IMR-90 (cell line): Measurements from ENCODE around the gene NUP205. TPM values are rescaled to one million over a fixed set of nuclear protein-coding genes. Genes with fewer than 3 reads are reported as not detected.

Experiments used
- ATAC-seq: fragments of 200-7000 bp; cut with Tn5 transposase; 2 replicates; pipeline ENCODE4 v1.9.1; 2020; ENCODE audit warnings: low read depth, mild to moderate bottlenecking, moderate library complexity
- BruUV-seq: library from RNA; stranded (reverse); fragments of 400-500 nt; replicated peaks from 2 replicates; lab custom pipeline; 2021; lab: Mats Ljungman, UMichigan
- CTCF ChIA-PET: fragments of 300-600 bp; formaldehyde crosslinking; extraction: SDS; loops from one replicate; lab custom pipeline; 2021; ENCODE audit warnings: antibody characterized with exemption; lab: Yijun Ruan, JAX
- POLR2A ChIA-PET: fragments of 300-600 bp; sonication (Branson Sonifier 250); formaldehyde crosslinking; loops from one replicate; lab custom pipeline; 2022; ENCODE audit warnings: antibody characterized with exemption; ENCODE audit not compliant: unreplicated experiment; lab: Charles Lee
- DNase-seq: peaks from one replicate; pipeline ENCODE4 v3.0.0; 2013
- H2AFZ ChIP-seq: replicated peaks from 2 replicates; pipeline ENCODE3; 2013; ENCODE audit warnings: low read length, mild to moderate bottlenecking; ENCODE audit not compliant: poor library complexity
- H2AK5ac ChIP-seq: 2 replicates; pipeline ENCODE4 v1.6.1; 2013; ENCODE audit warnings: low read depth, low read length, inconsistent platforms
- H2AK9ac ChIP-seq: replicated peaks from 2 replicates; pipeline ENCODE3; 2013; ENCODE audit warnings: mild to moderate bottlenecking, low read depth, low read length, moderate library complexity; ENCODE audit not compliant: poor library complexity
- H2BK120ac ChIP-seq: 2 replicates; pipeline ENCODE4 v1.6.1; 2013; ENCODE audit warnings: low read depth, low read length, inconsistent platforms
- H2BK15ac ChIP-seq: 3 replicates; pipeline ENCODE4 v1.6.1; 2013; ENCODE audit warnings: low read depth, low read length, inconsistent platforms
- H2BK20ac ChIP-seq: 2 replicates; pipeline ENCODE4 v1.6.1; 2013; ENCODE audit warnings: low read depth, mild to moderate bottlenecking, inconsistent platforms, low read length, moderate library complexity
- H2BK5ac ChIP-seq: 2 replicates; pipeline ENCODE4 v1.6.1; 2013; ENCODE audit warnings: mild to moderate bottlenecking, low read depth, low read length, inconsistent platforms; ENCODE audit not compliant: poor library complexity, severe bottlenecking
- H3K14ac ChIP-seq: replicated peaks from 2 replicates; pipeline ENCODE4 v1.6.1; 2013; ENCODE audit warnings: low read depth, low read length, inconsistent platforms
- H3K18ac ChIP-seq: 2 replicates; pipeline ENCODE4 v1.6.1; 2013; ENCODE audit warnings: low read depth, low read length, control low read depth
- H3K23ac ChIP-seq: 2 replicates; pipeline ENCODE4 v1.6.1; 2013; ENCODE audit warnings: low read depth, low read length, inconsistent platforms
- H3K27ac ChIP-seq: 2 replicates; pipeline ENCODE4 v1.5.1; 2013; ENCODE audit warnings: mild to moderate bottlenecking, control low read depth, low read length; ENCODE audit not compliant: insufficient read depth
- H3K27me3 ChIP-seq: 2 replicates; pipeline ENCODE4 v1.6.1; 2013; ENCODE audit warnings: low read length; ENCODE audit not compliant: control insufficient read depth, insufficient read depth
- H3K36me3 ChIP-seq: 2 replicates; pipeline ENCODE4 v1.6.1; 2013; ENCODE audit warnings: low read length, mixed read lengths; ENCODE audit not compliant: control insufficient read depth, insufficient read depth
- H3K4ac ChIP-seq: 2 replicates; pipeline ENCODE4 v1.6.1; 2013; ENCODE audit warnings: low read depth, low read length, inconsistent platforms
- H3K4me1 ChIP-seq: 2 replicates; pipeline ENCODE4 v1.6.1; 2013; ENCODE audit warnings: low read length, mixed read lengths; ENCODE audit not compliant: control insufficient read depth, insufficient read depth
- H3K4me2 ChIP-seq: 2 replicates; pipeline ENCODE4 v1.6.1; 2013; ENCODE audit warnings: low read depth, mild to moderate bottlenecking, control low read depth, low read length, moderate library complexity
- H3K4me3 ChIP-seq: 2 replicates; pipeline ENCODE4 v1.5.1; 2013; ENCODE audit warnings: low read depth, mild to moderate bottlenecking, control low read depth, low read length, moderate library complexity; ENCODE audit not compliant: insufficient read depth
- H3K56ac ChIP-seq: 2 replicates; pipeline ENCODE4 v1.6.1; 2013; ENCODE audit warnings: low read length, inconsistent platforms; ENCODE audit not compliant: insufficient read depth; ENCODE audit errors: extremely low read depth
- H3K79me1 ChIP-seq, 2 experiments: 2 replicates each; pipeline ENCODE4 v1.6.1; 2013; ENCODE audit warnings: low read length in 2 of 2, inconsistent platforms in 1 of 2, low read depth in 1 of 2
- H3K9ac ChIP-seq: 2 replicates; pipeline ENCODE4 v1.6.1; 2013; ENCODE audit warnings: low read depth, low read length, control low read depth
- H3K9me1 ChIP-seq: 2 replicates; pipeline ENCODE4 v1.6.1; 2013; ENCODE audit warnings: low read length, inconsistent platforms; ENCODE audit not compliant: insufficient read depth
- H3K9me3 ChIP-seq: 2 replicates; pipeline ENCODE4 v1.6.1; 2013; ENCODE audit warnings: low read length; ENCODE audit not compliant: control insufficient read depth, insufficient read depth
- H4K20me1 ChIP-seq: 2 replicates; pipeline ENCODE4 v1.6.1; 2013; ENCODE audit warnings: low read length, inconsistent platforms; ENCODE audit not compliant: insufficient read depth
- H4K5ac ChIP-seq: 2 replicates; pipeline ENCODE4 v1.6.1; 2013; ENCODE audit warnings: mild to moderate bottlenecking, low read depth, low read length, control low read depth
- H4K8ac ChIP-seq, 2 experiments: 2 replicates each; pipeline ENCODE4 v1.6.1; 2013; ENCODE audit warnings: low read depth in 2 of 2, low read length in 2 of 2, control low read depth in 1 of 2, inconsistent platforms in 1 of 2
- H4K91ac ChIP-seq: 2 replicates; pipeline ENCODE4 v1.6.1; 2013; ENCODE audit warnings: low read depth, low read length, inconsistent platforms; ENCODE audit not compliant: insufficient read depth
- BHLHE40 ChIP-seq: fragments of 150-350 bp; IDR thresholded peaks from 2 replicates; pipeline ENCODE4 v1.6.1; 2016; ENCODE audit warnings: mild to moderate bottlenecking, low read depth, low read length
- CEBPB ChIP-seq: IDR thresholded peaks from 2 replicates; pipeline ENCODE4 v1.6.1; 2012; ENCODE audit warnings: low read depth, low read length, improper control_type of control experiment
- CHD1 ChIP-seq: IDR thresholded peaks from 2 replicates; pipeline ENCODE4 v1.6.1; 2012; ENCODE audit warnings: low read depth, low read length, improper control_type of control experiment
- FOS ChIP-seq: fragments of 150-350 bp; IDR thresholded peaks from 2 replicates; pipeline ENCODE4 v1.6.1; 2016; ENCODE audit warnings: low read depth, low read length
- MAFK ChIP-seq: IDR thresholded peaks from 2 replicates; pipeline ENCODE4 v1.6.1; 2012; ENCODE audit warnings: low read depth, low read length, improper control_type of control experiment
- MAZ ChIP-seq: IDR thresholded peaks from 2 replicates; pipeline ENCODE4 v1.6.1; 2012; ENCODE audit warnings: low read depth, mild to moderate bottlenecking, low read length, improper control_type of control experiment, moderate library complexity, borderline replicate concordance
- MXI1 ChIP-seq: IDR thresholded peaks from 2 replicates; pipeline ENCODE4 v1.6.1; 2012; ENCODE audit warnings: low read depth, mild to moderate bottlenecking, low read length, moderate library complexity, borderline replicate concordance
- NFE2L2 ChIP-seq: fragments of 150-350 bp; IDR thresholded peaks from 2 replicates; pipeline ENCODE4 v1.6.1; 2016; ENCODE audit warnings: low read depth, mild to moderate bottlenecking, low read length
- POLR2A ChIP-seq: IDR thresholded peaks from 2 replicates; pipeline ENCODE4 v1.6.1; 2012; ENCODE audit warnings: mild to moderate bottlenecking, low read depth, low read length
- RAD21 ChIP-seq: IDR thresholded peaks from 2 replicates; pipeline ENCODE4 v1.6.1; 2012; ENCODE audit warnings: low read length, improper control_type of control experiment
- RCOR1 ChIP-seq: IDR thresholded peaks from 2 replicates; pipeline ENCODE4 v1.6.1; 2012; ENCODE audit warnings: mild to moderate bottlenecking, low read length, improper control_type of control experiment; ENCODE audit not compliant: insufficient replicate concordance
- RFX5 ChIP-seq: IDR thresholded peaks from 2 replicates; pipeline ENCODE4 v1.8.0; 2012; ENCODE audit warnings: low read depth, mild to moderate bottlenecking, low read length, moderate library complexity
- SMC3 ChIP-seq: fragments of 150-350 bp; IDR thresholded peaks from 2 replicates; pipeline ENCODE4 v1.6.1; 2016; ENCODE audit warnings: low read depth, mild to moderate bottlenecking, antibody characterized with exemption, low read length, moderate library complexity
- WGBS, 2 experiments: methylation state at CpG; one replicate each; pipeline versions ENCODE4 v1.1.5 to v1.1.7; 2013; ENCODE audit warnings: missing lambda C conversion rate in 2 of 2; ENCODE audit not compliant: insufficient read length in 1 of 2; ENCODE audit errors: extremely low coverage in 2 of 2; 5-methylcytosine and 5-hydroxymethylcytosine counted together
- dilution Hi-C: fragments of 300-500 bp; cut with HindIII; formaldehyde crosslinking; loops from one replicate; pipeline ENCODE4 v1.14.3; 2018; ENCODE audit warnings: low sequenced_read_pairs; ENCODE audit not compliant: unreplicated experiment
- in situ Hi-C: fragments of 300-500 bp; cut with MboI; formaldehyde crosslinking; loops from 3 replicates; pipeline ENCODE4 v1.14.3; 2019; ENCODE audit warnings: low sequenced_read_pairs, inconsistent platforms, mixed read lengths
- intact Hi-C: fragments of 100-400 bp; cut with micrococcal nuclease; formaldehyde crosslinking; loops from 2 replicates; pipeline ENCODE4 v1.10.0; 2022
- polyA plus RNA-seq, 3 experiments: library from polyadenylated mRNA; depleted of rRNA; stranded (reverse); fragments of >200 nt; gene quantifications; 2 replicates each; pipeline ENCODE4 v1.2.3, GENCODE V29; 2012; ENCODE audit warnings: low replicate concordance in 1 of 3
- total RNA-seq: library from RNA; depleted of rRNA; stranded (reverse); fragments of >200 nt; gene quantifications from 2 replicates; pipeline ENCODE4 v1.2.3, GENCODE V29; 2012
- TF ChIP-seq, protein P1 (sequence below): conservative IDR thresholded peaks from 2 replicates; pipeline ENCODE4 v1.5.1; 2012; ENCODE audit warnings: mild to moderate bottlenecking, low read depth, low read length, improper control_type of control experiment
- TF ChIP-seq, protein P2 (sequence below): fragments of 150-350 bp; IDR thresholded peaks from 2 replicates; pipeline ENCODE4 v1.6.1; 2016; ENCODE audit warnings: low read depth, mild to moderate bottlenecking, low read length, moderate library complexity, borderline replicate concordance
- TF ChIP-seq, protein P3 (sequence below): fragments of 150-350 bp; IDR thresholded peaks from 2 replicates; pipeline ENCODE4 v1.6.1; 2017; ENCODE audit warnings: mild to moderate bottlenecking, antibody characterized with exemption, low read length, low read depth

Gene NUP205
- total and polyA plus RNA-seq, 2 of the 4 experiments (the other 2 are of a cell fraction), result 29.5 to 84.6 TPM

DNA sequence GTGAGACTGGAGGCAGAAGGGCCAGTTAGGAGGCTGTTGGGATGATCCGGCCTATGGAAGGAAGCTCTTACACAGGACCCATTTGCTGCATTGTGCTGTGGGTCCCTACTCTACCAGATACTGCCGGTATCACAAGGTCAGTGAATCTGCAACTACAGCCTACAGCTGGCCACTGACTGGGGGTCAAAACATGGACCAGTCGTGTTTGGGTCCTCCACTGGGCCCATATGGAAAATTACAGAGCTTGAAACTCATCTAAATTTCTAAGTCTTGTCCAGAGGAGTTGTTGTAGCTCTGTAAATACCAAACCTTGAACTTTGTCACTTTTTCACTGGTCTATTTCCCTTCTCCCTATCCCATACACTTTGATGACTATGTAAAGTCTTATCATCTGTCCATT lies 5.6 kb upstream of the NUP205 start:
- no peak overlapping the region for H3K4me2 ChIP-seq
- H3K9ac ChIP-seq, result no peak overlapping the region
- H3K23ac ChIP-seq, result no peak overlapping the region
- H3K27ac ChIP-seq, result no peak overlapping the region
- intact Hi-C loops, result loop anchor here (10.0 kb wide), 1 partner anchor 867 kb away; no protein-coding TSS in a partner anchor
- no peaks in the 10 kb centered on the region for H4K20me1 ChIP-seq
- H2BK120ac ChIP-seq, result no peak overlapping the region
- no peak overlapping the region for H2BK15ac ChIP-seq
- no peak for TF ChIP-seq BHLHE40
- no peak for TF ChIP-seq CHD1
- no peak for TF ChIP-seq RCOR1
- TF ChIP-seq MAFK, result no peak
- no peak for TF ChIP-seq SMC3
- no peak for TF ChIP-seq POLR2A
- TF ChIP-seq NFE2L2, result no peak
- TF ChIP-seq, protein P1, sequence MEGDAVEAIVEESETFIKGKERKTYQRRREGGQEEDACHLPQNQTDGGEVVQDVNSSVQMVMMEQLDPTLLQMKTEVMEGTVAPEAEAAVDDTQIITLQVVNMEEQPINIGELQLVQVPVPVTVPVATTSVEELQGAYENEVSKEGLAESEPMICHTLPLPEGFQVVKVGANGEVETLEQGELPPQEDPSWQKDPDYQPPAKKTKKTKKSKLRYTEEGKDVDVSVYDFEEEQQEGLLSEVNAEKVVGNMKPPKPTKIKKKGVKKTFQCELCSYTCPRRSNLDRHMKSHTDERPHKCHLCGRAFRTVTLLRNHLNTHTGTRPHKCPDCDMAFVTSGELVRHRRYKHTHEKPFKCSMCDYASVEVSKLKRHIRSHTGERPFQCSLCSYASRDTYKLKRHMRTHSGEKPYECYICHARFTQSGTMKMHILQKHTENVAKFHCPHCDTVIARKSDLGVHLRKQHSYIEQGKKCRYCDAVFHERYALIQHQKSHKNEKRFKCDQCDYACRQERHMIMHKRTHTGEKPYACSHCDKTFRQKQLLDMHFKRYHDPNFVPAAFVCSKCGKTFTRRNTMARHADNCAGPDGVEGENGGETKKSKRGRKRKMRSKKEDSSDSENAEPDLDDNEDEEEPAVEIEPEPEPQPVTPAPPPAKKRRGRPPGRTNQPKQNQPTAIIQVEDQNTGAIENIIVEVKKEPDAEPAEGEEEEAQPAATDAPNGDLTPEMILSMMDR, result no peak
- no peak for TF ChIP-seq FOS
- TF ChIP-seq, protein P2, sequence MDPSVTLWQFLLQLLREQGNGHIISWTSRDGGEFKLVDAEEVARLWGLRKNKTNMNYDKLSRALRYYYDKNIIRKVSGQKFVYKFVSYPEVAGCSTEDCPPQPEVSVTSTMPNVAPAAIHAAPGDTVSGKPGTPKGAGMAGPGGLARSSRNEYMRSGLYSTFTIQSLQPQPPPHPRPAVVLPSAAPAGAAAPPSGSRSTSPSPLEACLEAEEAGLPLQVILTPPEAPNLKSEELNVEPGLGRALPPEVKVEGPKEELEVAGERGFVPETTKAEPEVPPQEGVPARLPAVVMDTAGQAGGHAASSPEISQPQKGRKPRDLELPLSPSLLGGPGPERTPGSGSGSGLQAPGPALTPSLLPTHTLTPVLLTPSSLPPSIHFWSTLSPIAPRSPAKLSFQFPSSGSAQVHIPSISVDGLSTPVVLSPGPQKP, result no peak
- TF ChIP-seq CEBPB, result no peak
- no peak for TF ChIP-seq MXI1
- TF ChIP-seq, protein P3, sequence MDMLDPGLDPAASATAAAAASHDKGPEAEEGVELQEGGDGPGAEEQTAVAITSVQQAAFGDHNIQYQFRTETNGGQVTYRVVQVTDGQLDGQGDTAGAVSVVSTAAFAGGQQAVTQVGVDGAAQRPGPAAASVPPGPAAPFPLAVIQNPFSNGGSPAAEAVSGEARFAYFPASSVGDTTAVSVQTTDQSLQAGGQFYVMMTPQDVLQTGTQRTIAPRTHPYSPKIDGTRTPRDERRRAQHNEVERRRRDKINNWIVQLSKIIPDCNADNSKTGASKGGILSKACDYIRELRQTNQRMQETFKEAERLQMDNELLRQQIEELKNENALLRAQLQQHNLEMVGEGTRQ, result no peak
- no peak for TF ChIP-seq RFX5
- no peak for TF ChIP-seq MAZ
- no peak for TF ChIP-seq RAD21
- no peak overlapping the region for H4K5ac ChIP-seq
- H3K4me1 ChIP-seq, result no peaks in the 10 kb centered on the region
- H2AK9ac ChIP-seq, result no peak overlapping the region
- ATAC-seq (no peak), DNase-seq (no peak)
- no peak overlapping the region for H3K18ac ChIP-seq
- dilution Hi-C loops, result no loop called here
- no peaks in the 10 kb centered on the region for H3K36me3 ChIP-seq
- H3K4ac ChIP-seq, result no peak overlapping the region
- CTCF ChIA-PET, result interaction anchor here (0.8 to 1.0 kb wide), 2 partner anchors 21 to 271 kb away, joined by 3 to 4 read pairs; no protein-coding TSS in a partner anchor
- no peak overlapping the region for H3K56ac ChIP-seq
- in situ Hi-C loops, result loop anchor here (25.0 kb wide), 1 partner anchor 865 kb away; no protein-coding TSS in a partner anchor
- H4K8ac ChIP-seq, result no peak overlapping the region
- H3K14ac ChIP-seq, result no peak overlapping the region
- no TSS peak for BruUV-seq
- no peak overlapping the region for H2BK5ac ChIP-seq
- no peak overlapping the region for H4K91ac ChIP-seq
- H2BK20ac ChIP-seq, result no peak overlapping the region
- 0% methylated on average over 1 of the region's 3 CpGs; no CpG with 5 or more reads in 1 of the 2 experiments for WGBS, 2 experiments
- H2AFZ ChIP-seq, result no peak overlapping the region
- H3K79me1 ChIP-seq, result no peaks in the 10 kb centered on the region
- H2AK5ac ChIP-seq, result no peak overlapping the region
- POLR2A ChIA-PET, result no interaction called here
- H3K9me3 ChIP-seq, result no peaks in the 10 kb centered on the region
- peaks cover 6% of the 10 kb centered on the region for H3K27me3 ChIP-seq
- H3K4me3 ChIP-seq, result no peak overlapping the region
- H3K9me1 ChIP-seq, result no peaks in the 10 kb centered on the region
